B cell (primary cell): Measurements from ENCODE around the gene GDAP1L1. TPM values are rescaled to one million over a fixed set of nuclear protein-coding genes. Genes with fewer than 3 reads are reported as not detected.
"Not testable (repeated sequence)": the region's sequence is repeated elsewhere in the genome, so short reads cannot be mapped to it uniquely, and the experiment has no call there.

ENCODE experiments used
- ATAC-seq: fragments of 200-7000 bp; cut with Tn5 transposase; one replicate; pipeline ENCODE4 v1.10.0; 2021; ENCODE audit warnings: low read depth, mild to moderate bottlenecking, moderate number of reproducible peaks, moderate library complexity
- CTCF ChIA-PET: fragments of 350-600 bp; sonication (Branson Sonifier 250); formaldehyde crosslinking; loops from one replicate; lab custom pipeline; 2021; ENCODE audit warnings: antibody characterized with exemption, inconsistent platforms; lab: Charles Lee
- POLR2A ChIA-PET: fragments of 350-600 bp; sonication (Branson Sonifier 250); formaldehyde crosslinking; loops from one replicate; lab custom pipeline; 2021; ENCODE audit warnings: antibody characterized with exemption; lab: Charles Lee
- DNase-seq: peaks from one replicate; pipeline ENCODE4 v3.0.0; 2013
- H2AFZ ChIP-seq: 2 replicates; pipeline ENCODE4 v1.6.1; 2012; ENCODE audit warnings: mild to moderate bottlenecking, low read depth, low read length; ENCODE audit not compliant: insufficient read depth, poor library complexity, severe bottlenecking
- H3K27ac ChIP-seq, 2 donors: 1 replicate in 1 of 2; 2 replicates in 1 of 2; pipeline ENCODE4 v1.5.1; 2012 to 2013; ENCODE audit warnings: low read length in 2 of 2, mild to moderate bottlenecking in 2 of 2, moderate library complexity in 1 of 2
- H3K27me3 ChIP-seq, 4 experiments: fragments of 200-600 bp in 1 of 4; sonication (generic) in 1 of 4; replicated peaks in 1 of 4; 1 replicate in 2 of 4; 2 replicates in 2 of 4; pipeline versions ENCODE4 v1.6.1 to v1.7.0; 2013 to 2016; ENCODE audit warnings: low read length in 3 of 4, mild to moderate bottlenecking in 2 of 4, mixed read lengths in 1 of 4, moderate library complexity in 1 of 4; ENCODE audit not compliant: insufficient read depth in 4 of 4, control insufficient read depth in 3 of 4; ENCODE audit errors: control extremely low read depth in 1 of 4
- H3K36me3 ChIP-seq, 2 experiments: replicated peaks in 1 of 2; 1 replicate in 1 of 2; 2 replicates in 1 of 2; pipeline versions ENCODE4 v1.6.1 to v1.7.1; 2013; ENCODE audit warnings: low read length in 1 of 2; ENCODE audit not compliant: insufficient read depth in 2 of 2, control insufficient read depth in 1 of 2; ENCODE audit errors: control extremely low read depth in 1 of 2, extremely low read depth in 1 of 2
- H3K4me1 ChIP-seq, 2 donors: fragments of 200-600 bp in 1 of 2; sonication (generic) in 1 of 2; 1 replicate in 1 of 2; 2 replicates in 1 of 2; pipeline versions ENCODE4 v1.5.1 to v1.6.1; 2013 to 2017; ENCODE audit warnings: low read length in 2 of 2; ENCODE audit not compliant: control insufficient read depth in 2 of 2, insufficient read depth in 2 of 2
- H3K4me2 ChIP-seq: replicated peaks from 2 replicates; pipeline ENCODE3; 2012; ENCODE audit warnings: mild to moderate bottlenecking, low read depth, low read length; ENCODE audit not compliant: poor library complexity, severe bottlenecking
- H3K4me3 ChIP-seq, 5 experiments: fragments of 200-600 bp in 1 of 5; sonication (generic) in 1 of 5; 1 replicate in 3 of 5; 2 replicates in 2 of 5; pipeline versions ENCODE4 v1.5.1 to v1.7.0; 2011 to 2016; ENCODE audit warnings: low read length in 4 of 5, mild to moderate bottlenecking in 4 of 5, low read depth in 2 of 5, control low read depth in 1 of 5, moderate library complexity in 1 of 5; ENCODE audit not compliant: insufficient read depth in 1 of 5; ENCODE audit errors: control extremely low read depth in 1 of 5, extremely low read depth in 1 of 5
- H3K79me2 ChIP-seq: fragments of 200-600 bp; sonication (generic); one replicate; pipeline ENCODE4 v1.6.0; 2016; ENCODE audit warnings: low read length; ENCODE audit not compliant: control insufficient read depth, insufficient read depth
- H3K9ac ChIP-seq: fragments of 200-600 bp; sonication (generic); 2 replicates; pipeline ENCODE4 v1.6.1; 2017; ENCODE audit warnings: mild to moderate bottlenecking, low read length, moderate library complexity
- H3K9me3 ChIP-seq, 3 donors: one replicate each; pipeline versions ENCODE4 v1.6.1 to v1.7.1; 2013; ENCODE audit warnings: low read length in 2 of 3; ENCODE audit not compliant: control insufficient read depth in 2 of 3, insufficient read depth in 1 of 3; ENCODE audit errors: control extremely low read depth in 1 of 3
- H4K20me1 ChIP-seq: 2 replicates; pipeline ENCODE4 v1.6.0; 2012; ENCODE audit warnings: mild to moderate bottlenecking, low read length; ENCODE audit not compliant: insufficient read depth, control insufficient read depth, poor library complexity, severe bottlenecking
- H3K27ac Mint-ChIP-seq: one replicate; pipeline ENCODE4 v1.8.0; 2021; ENCODE audit warnings: mixed read lengths
- H3K27me3 Mint-ChIP-seq: one replicate; pipeline ENCODE4 v1.8.0; 2021; ENCODE audit warnings: mixed read lengths
- H3K4me1 Mint-ChIP-seq: one replicate; pipeline ENCODE4 v1.8.0; 2021; ENCODE audit warnings: mixed read lengths
- H3K4me3 Mint-ChIP-seq: one replicate; pipeline ENCODE4 v1.8.0; 2021; ENCODE audit warnings: mixed read lengths
- H3K9me3 Mint-ChIP-seq: one replicate; pipeline ENCODE4 v1.8.0; 2022; ENCODE audit warnings: mixed read lengths; ENCODE audit not compliant: insufficient read depth
- CTCF ChIP-seq: fragments of 200-600 bp; IDR thresholded peaks from one replicate; pipeline ENCODE4 v1.8.0; 2022; ENCODE audit warnings: antibody characterized with exemption, mild to moderate bottlenecking
- EZH2 ChIP-seq: IDR thresholded peaks from 2 replicates; pipeline ENCODE4 v1.6.1; 2012; ENCODE audit warnings: borderline replicate concordance, low read depth, mild to moderate bottlenecking, moderate library complexity, low read length; ENCODE audit not compliant: insufficient read depth, poor library complexity, severe bottlenecking
- WGBS: methylation state at CpG from one replicate; pipeline ENCODE4 v1.1.5; 2013; ENCODE audit warnings: missing lambda C conversion rate; ENCODE audit not compliant: insufficient coverage; 5-methylcytosine and 5-hydroxymethylcytosine counted together
- intact Hi-C: fragments of 100-400 bp; cut with micrococcal nuclease; formaldehyde crosslinking; loops from one replicate; pipeline ENCODE4 v1.10.0; 2022
- polyA plus RNA-seq: library from polyadenylated mRNA; depleted of rRNA; stranded (reverse); fragments of >200 nt; gene quantifications from 2 replicates; pipeline ENCODE4 v1.2.3, GENCODE V29; 2012
- total RNA-seq, 2 donors: library from RNA; stranded (reverse); fragments of 120-200 nt in 1 of 2; gene quantifications; 1 replicate in 1 of 2; 2 replicates in 1 of 2; pipeline versions ENCODE4 v1.2.3 to v1.2.4, GENCODE V29; 2013 to 2022

The GDAP1L1 gene
- total and polyA plus RNA-seq, 2 donors (not counting 1 experiment from before 2014, with no cell fraction given): not detected

- Histone ChIP-seq H3K36me3 (no peaks in the 10 kb centered on the region), H3K9ac (no peak overlapping the region), H4K20me1 (no peaks in the 10 kb centered on the region), H3K4me2 (no peak overlapping the region), H3K4me1 (no peaks in the 10 kb centered on the region), H3K9me3 (peaks cover 0 to 9% (median 0%) of the 10 kb centered on the region in 3 donors), H3K4me3 (no peak overlapping the region), H3K27ac (no peak overlapping the region), H3K79me2 (no peaks in the 10 kb centered on the region), H3K27me3 (no peaks in the 10 kb centered on the region), H2AFZ (no peak overlapping the region)
- H3K9me3 Mint-ChIP-seq: no peaks in the 10 kb centered on the region
- ChIA-PET CTCF (no interaction called here), POLR2A (no interaction called here)
- 100% methylated on average over 1 of the region's 2 CpGs for WGBS
- intact Hi-C loops: no loop called here
- TF ChIP-seq EZH2 (no peak), CTCF (no peak)
- H3K4me1 Mint-ChIP-seq: no peaks in the 10 kb centered on the region
- peaks cover 13% of the 10 kb centered on the region for H3K27me3 Mint-ChIP-seq
- no peak overlapping the region for H3K4me3 Mint-ChIP-seq
- no peak for DNase-seq
- ATAC-seq: no peak
- H3K27ac Mint-ChIP-seq: no peak overlapping the region
These were observed 11.4 kb upstream of the GDAP1L1 start for GRCh38 chr20:44235702-44236101.

GRCh38 chr20:44236840-44237239 is 10.3 kb upstream of the GDAP1L1 start:
- H3K9ac ChIP-seq, intact Hi-C loops, DNase-seq, POLR2A ChIA-PET, H3K4me3 Mint-ChIP-seq, H3K27me3 ChIP-seq, H3K79me2 ChIP-seq, H3K27ac Mint-ChIP-seq, H3K27ac ChIP-seq, H3K4me3 ChIP-seq, H3K4me2 ChIP-seq, CTCF ChIA-PET, H2AFZ ChIP-seq, H3K36me3 ChIP-seq, H3K4me1 Mint-ChIP-seq, H4K20me1 ChIP-seq, H3K4me1 ChIP-seq, H3K9me3 Mint-ChIP-seq, ATAC-seq: not testable (repeated sequence)
- peaks cover 17% of the 10 kb centered on the region for H3K27me3 Mint-ChIP-seq
- peaks cover 0 to 15% (median 0%) of the 10 kb centered on the region in 3 donors for H3K9me3 ChIP-seq
- WGBS: 76% methylated on average over 2 of the region's 2 CpGs
